Right lobe of liver (tissue), 6 donors: ENCODE results near the gene RASA2. TPM values are rescaled to one million over a fixed set of nuclear protein-coding genes. Genes with fewer than 3 reads are reported as not detected.

Source experiments
- ATAC-seq, 4 donors: fragments of 200-7000 bp; cut with Tn5 transposase; one replicate each; pipeline ENCODE4 v1.9.1; 2020; ENCODE audit warnings: mild to moderate bottlenecking in 4 of 4, moderate library complexity in 4 of 4
- DNase-seq, 3 donors: peaks; one replicate each; pipeline ENCODE4 v3.0.0-alpha.2; 2020
- H3K27ac ChIP-seq, 3 donors: fragments of 200-600 bp; one replicate each; pipeline ENCODE4 v1.8.0; 2022
- H3K27me3 ChIP-seq, 2 donors: fragments of 200-600 bp; one replicate each; pipeline ENCODE4 v1.8.0; 2022
- H3K36me3 ChIP-seq, 4 donors: fragments of 200-600 bp; sonication (generic) in 1 of 4; one replicate each; pipeline versions ENCODE4 v1.5.1 to v1.8.0; 2017 to 2022; ENCODE audit warnings: control low read depth in 1 of 4
- H3K4me1 ChIP-seq, 4 donors: fragments of 200-600 bp; sonication (generic) in 1 of 4; one replicate each; pipeline versions ENCODE4 v1.5.1 to v1.8.0; 2017 to 2022; ENCODE audit warnings: control low read depth in 1 of 4
- H3K4me3 ChIP-seq, 3 donors: fragments of 200-600 bp; one replicate each; pipeline ENCODE4 v1.8.0; 2022
- H3K9me3 ChIP-seq, 4 donors: fragments of 200-600 bp; sonication (generic) in 1 of 4; one replicate each; pipeline versions ENCODE4 v1.5.1 to v1.8.0; 2017 to 2022; ENCODE audit warnings: control low read depth in 1 of 4
- CTCF ChIP-seq, 4 donors: fragments of 200-600 bp in 3 of 4; fragments of 450-650 bp in 1 of 4; IDR thresholded peaks; one replicate each; pipeline versions ENCODE4 v1.5.1 to v1.8.0; 2016 to 2022; ENCODE audit warnings: antibody characterized with exemption in 4 of 4, mild to moderate bottlenecking in 2 of 4
- POLR2A ChIP-seq: fragments of 450-650 bp; IDR thresholded peaks from one replicate; pipeline ENCODE4 v1.6.1; 2017; ENCODE audit warnings: antibody characterized with exemption, mild to moderate bottlenecking
- WGBS: methylation state at CpG from one replicate; pipeline ENCODE4 v1.1.6; 2018; ENCODE audit warnings: low coverage, low lambda C conversion rate; ENCODE audit not compliant: insufficient coverage; ENCODE audit errors: missing lambda C conversion rate; 5-methylcytosine and 5-hydroxymethylcytosine counted together
- intact Hi-C, 2 donors: fragments of 100-400 bp; cut with DNase I; formaldehyde crosslinking; loops; one replicate each; pipeline versions ENCODE4 v1.11.2 to v1.14.1; 2022
- total RNA-seq, 6 experiments: library from RNA; depleted of rRNA in 2 of 6; stranded (reverse); fragments of >200 nt in 2 of 6; fragmentation: NEBNext Ultra II Directional in 3 of 6; extraction: Animal tissue kit (Norgen Biotek cat#: 25700) in 3 of 6; gene quantifications; one replicate each; pipeline versions ENCODE4 v1.1.0 to v1.2.4, GENCODE V29; 2016 to 2023
- donor health status: DM: no; HTN: yes; CAD: no.
- donor health status: DM: no; HTN: no; CAD: no.
- donor health status: DM: no; HTN: no; CAD: no.
- donor health status: DM: no; HTN: yes; CAD: no.
- donor health status: DM: no; HTN: yes; CAD: no.

The RASA2 gene
- total RNA-seq, 6 experiments from 2014 or later: 3.5 to 7.9 (median 5.5) TPM

- 98% methylated on average over 8 of the region's 12 CpGs for WGBS
- H3K36me3 ChIP-seq: no peaks in the 10 kb centered on the region
- no peak overlapping the region for H3K27ac ChIP-seq
- intact Hi-C loops: no loop called here
- no peaks in the 10 kb centered on the region for H3K9me3 ChIP-seq
- ATAC-seq (no peak), DNase-seq (no peak)
- no peak overlapping the region for H3K4me3 ChIP-seq
- no peaks in the 10 kb centered on the region for H3K4me1 ChIP-seq
- no peaks in the 10 kb centered on the region for H3K27me3 ChIP-seq
- TF ChIP-seq CTCF (IDR thresholded peaks at IDR 0.05) (no peak), POLR2A (no peak)
These were observed 113.5 kb downstream of the RASA2 start for GRCh38 chr3:141600331-141600730.

DNA sequence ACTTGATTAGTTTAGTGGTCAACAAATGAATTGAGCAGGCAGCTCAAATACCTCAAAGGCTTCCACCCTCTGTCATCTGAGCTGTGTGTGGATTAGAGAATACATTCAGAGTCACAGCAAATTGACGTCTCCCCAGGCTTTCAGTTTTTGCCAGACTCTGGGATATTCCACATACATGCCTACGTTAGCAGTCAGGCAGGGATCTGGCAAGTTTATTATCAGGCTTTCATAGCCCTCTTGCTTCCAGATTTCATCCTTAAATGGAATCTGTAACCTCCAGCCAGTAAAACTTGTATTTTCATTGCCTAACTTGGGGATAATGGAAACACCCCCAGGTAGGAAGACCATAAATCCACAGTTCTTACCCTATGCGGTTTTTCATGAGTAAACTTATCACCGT lies 115.9 kb downstream of the RASA2 start:
- ATAC-seq: no peak
- intact Hi-C loops: no loop called here
- 87% methylated on average over 4 of the region's 4 CpGs for WGBS

DNA sequence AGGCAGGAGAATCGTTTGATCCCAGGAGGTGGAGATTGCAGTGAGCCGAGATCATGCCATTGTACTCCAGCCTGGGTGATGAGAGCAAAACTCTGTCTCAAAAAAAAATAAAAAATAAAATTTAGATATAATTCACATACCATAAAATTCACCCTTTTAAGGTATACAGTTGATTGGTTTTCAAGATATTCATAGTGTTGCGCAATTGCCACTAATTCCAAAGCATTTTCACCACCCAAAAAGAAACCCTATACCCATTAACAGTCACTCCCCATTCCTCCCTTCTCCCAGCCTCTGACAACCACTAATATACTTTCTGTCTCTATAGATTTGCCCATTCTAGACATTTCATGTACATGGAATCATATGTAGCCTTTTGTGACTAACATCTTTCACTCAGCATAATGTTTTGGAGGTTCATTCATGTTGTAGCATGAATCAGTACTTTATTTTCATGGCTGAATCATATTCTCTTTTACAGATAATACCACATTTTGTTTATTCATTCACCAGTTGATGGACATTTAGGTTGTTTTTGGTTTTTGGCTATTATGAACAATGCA lies 116.7 kb downstream of the RASA2 start:
- Histone ChIP-seq H3K27ac (no peak overlapping the region), H3K9me3 (no peaks in the 10 kb centered on the region), H3K4me1 (no peaks in the 10 kb centered on the region), H3K36me3 (peaks cover 0 to 9% (median 0%) of the 10 kb centered on the region in 4 donors), H3K27me3 (no peaks in the 10 kb centered on the region), H3K4me3 (no peak overlapping the region)
- intact Hi-C loops: no loop called here
- DNase-seq (no peak), ATAC-seq (no peak)
- TF ChIP-seq POLR2A (no peak), CTCF (IDR thresholded peaks at IDR 0.05) (no peak)
- 100% methylated on average over 3 of the region's 3 CpGs for WGBS

More for the DNA sequence above, 115.9 kb downstream of the RASA2 start:
- TF ChIP-seq CTCF (IDR thresholded peaks at IDR 0.05) (no peak), POLR2A (no peak)
- Histone ChIP-seq H3K36me3 (peaks cover 0 to 5% (median 0%) of the 10 kb centered on the region in 4 donors), H3K4me1 (no peaks in the 10 kb centered on the region), H3K4me3 (no peak overlapping the region), H3K9me3 (no peaks in the 10 kb centered on the region), H3K27ac (no peak overlapping the region), H3K27me3 (no peaks in the 10 kb centered on the region)
- DNase-seq: no peak

DNA sequence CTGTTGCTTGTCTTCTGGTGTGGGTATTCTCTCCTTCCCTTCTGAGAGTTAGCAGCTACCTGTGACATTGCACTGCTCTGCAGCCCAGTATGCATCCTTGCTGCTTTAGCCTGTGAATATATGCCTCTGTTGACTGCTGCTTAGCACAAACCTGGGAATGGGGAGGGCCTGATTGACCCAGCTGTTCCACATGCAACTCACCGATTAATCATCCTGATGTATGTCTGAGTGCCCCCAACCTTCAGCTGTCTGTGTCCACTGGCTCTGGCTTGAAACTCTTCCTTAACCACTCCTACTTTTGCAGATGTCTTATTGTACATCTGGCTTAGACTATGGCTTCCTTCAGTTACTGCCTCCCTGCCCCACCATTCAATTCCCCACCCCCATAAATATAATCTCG lies 119.1 kb downstream of the RASA2 start:
- no peaks in the 10 kb centered on the region for H3K4me1 ChIP-seq
- no peak for DNase-seq
- no peaks in the 10 kb centered on the region for H3K27me3 ChIP-seq
- WGBS: 78% methylated on average over 1 of the region's 2 CpGs
- no peak for ATAC-seq
- intact Hi-C loops: no loop called here
- no peak overlapping the region for H3K4me3 ChIP-seq
- peaks cover 0 to 23% (median under 1%) of the 10 kb centered on the region in 4 donors for H3K36me3 ChIP-seq
- no peaks in the 10 kb centered on the region for H3K9me3 ChIP-seq
- no peak overlapping the region for H3K27ac ChIP-seq
- no peak for TF ChIP-seq CTCF (IDR thresholded peaks at IDR 0.05)

- Histone ChIP-seq H3K4me3 (no peak overlapping the region), H3K36me3 (peaks cover 0 to 24% (median under 1%) of the 10 kb centered on the region in 4 donors), H3K9me3 (no peaks in the 10 kb centered on the region), H3K27me3 (no peaks in the 10 kb centered on the region), H3K4me1 (no peaks in the 10 kb centered on the region), H3K27ac (no peak overlapping the region)
- WGBS: 62% methylated on average over 6 of the region's 6 CpGs
- no peak for DNase-seq
- TF ChIP-seq POLR2A: no peak
- TF ChIP-seq CTCF (IDR thresholded peaks at IDR 0.05): no peak
- ATAC-seq: peak in 1 of 4 donors; percentile 27
- intact Hi-C loops: no loop called here
These were observed 121.6 kb downstream of the RASA2 start for GRCh38 chr3:141608438-141608837.
